HG02981 (cell line): ENCODE results near the gene TGFBR3.
"Not testable (repeated sequence)": the region's sequence is repeated elsewhere in the genome, so short reads cannot be mapped to it uniquely, and the experiment has no call there.

Experiments
- ATAC-seq: cut with Tn5 transposase; IDR thresholded peaks from one replicate; pipeline ENCODE4 v1.9.1; 2021; ENCODE audit warnings: mild to moderate bottlenecking, moderate library complexity; ENCODE audit not compliant: unreplicated experiment

Gene TGFBR3

DNA sequence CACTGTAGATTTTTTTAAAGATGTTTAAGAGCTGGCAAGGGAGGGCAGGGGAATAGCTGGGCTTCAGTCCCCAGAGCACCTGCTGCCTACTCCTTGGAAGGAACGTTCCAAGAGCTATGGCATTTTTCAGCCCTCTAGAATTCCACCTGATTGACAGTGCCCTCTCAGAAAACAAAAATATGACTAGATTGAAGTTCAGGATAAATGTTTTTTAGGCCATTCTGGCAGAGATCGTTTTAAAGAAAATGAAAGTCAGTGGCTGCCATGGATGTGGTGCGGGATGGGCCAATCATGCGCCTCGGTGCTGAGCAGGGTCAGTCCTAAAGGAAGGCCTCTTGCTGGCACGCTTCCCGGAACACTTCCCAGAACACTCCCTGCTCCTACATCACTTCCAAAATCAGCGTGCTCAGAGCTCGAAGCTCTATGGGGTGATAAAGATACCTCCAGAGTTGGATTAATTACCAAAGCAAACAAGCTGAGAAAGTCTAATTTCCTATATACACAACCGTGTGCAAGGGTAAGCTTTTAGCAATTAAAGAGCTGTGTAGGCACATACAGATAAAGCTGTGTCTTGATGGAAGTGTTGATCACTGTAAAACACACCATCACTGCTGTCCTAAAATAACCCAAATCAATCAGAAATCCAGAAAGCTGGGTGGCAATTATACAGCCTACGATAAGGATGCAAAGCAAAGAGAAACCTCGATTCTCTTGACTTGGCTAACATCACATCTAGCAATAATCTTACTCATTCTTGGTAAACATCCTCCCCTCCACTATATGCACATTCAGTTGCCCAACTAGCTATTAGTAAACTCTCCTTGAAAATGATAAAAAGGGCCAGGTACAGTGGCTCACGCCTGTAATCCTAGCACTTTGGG lies 34.6 kb downstream of the TGFBR3 start:
- ATAC-seq, result no peak

DNA sequence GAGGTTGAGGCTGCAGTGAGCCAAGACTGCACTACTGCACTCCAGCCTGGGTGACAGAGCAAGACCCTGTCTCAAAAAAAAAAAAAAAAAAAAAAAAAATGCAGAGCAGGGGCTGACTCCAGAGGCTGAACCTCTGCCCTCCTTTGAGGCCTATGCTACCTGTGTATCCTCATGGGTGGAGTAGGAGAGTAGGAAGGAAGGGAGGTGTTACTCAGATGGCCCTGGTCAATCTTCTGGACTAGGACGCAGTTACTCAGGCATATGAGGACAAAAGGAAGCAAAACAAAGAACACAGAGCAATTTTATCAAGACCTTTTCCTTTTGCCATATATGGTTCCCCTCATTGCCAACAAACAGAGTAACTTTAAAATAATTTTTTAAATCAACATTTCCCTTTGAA lies 35.2 kb downstream of the TGFBR3 start:
- no peak for ATAC-seq

DNA sequence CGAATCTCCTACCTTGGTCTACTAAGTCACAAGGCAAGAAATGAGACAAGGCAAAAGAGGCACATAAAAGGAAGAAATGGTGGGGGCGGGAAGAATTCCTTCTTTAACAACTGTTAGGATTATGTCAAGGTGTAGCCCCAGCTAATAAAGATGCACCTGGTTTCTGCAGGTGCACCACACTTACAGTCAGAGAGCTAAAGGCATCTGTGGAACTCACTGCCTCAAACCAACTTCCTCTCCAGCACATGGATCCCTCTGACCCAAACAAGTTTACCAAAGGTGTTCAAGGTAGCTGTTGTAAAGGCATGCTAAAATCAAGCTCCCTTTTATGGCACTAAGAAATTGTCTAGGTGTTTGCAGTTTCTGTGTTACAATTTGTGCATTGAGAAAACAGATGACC lies 38.1 kb downstream of the TGFBR3 start:
- ATAC-seq, result no peak

DNA sequence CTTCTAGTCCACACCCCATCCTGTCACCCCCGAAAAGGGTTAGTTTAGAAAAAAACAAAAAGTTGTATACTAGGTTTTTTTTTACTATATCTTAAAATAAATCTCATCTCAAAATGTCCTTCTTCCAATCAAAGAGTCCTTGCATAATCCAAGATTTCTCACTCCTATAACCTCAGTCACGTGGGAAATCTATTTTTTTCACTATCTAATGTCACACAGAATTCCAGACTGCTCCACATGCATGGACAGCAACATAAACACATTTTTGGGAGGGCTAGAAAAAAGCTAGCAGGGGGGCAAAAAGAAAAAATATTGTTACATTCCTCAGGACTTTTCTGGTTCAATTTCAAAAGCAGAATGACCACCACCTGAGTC lies 39.3 kb downstream of the TGFBR3 start:
- no peak for ATAC-seq

DNA sequence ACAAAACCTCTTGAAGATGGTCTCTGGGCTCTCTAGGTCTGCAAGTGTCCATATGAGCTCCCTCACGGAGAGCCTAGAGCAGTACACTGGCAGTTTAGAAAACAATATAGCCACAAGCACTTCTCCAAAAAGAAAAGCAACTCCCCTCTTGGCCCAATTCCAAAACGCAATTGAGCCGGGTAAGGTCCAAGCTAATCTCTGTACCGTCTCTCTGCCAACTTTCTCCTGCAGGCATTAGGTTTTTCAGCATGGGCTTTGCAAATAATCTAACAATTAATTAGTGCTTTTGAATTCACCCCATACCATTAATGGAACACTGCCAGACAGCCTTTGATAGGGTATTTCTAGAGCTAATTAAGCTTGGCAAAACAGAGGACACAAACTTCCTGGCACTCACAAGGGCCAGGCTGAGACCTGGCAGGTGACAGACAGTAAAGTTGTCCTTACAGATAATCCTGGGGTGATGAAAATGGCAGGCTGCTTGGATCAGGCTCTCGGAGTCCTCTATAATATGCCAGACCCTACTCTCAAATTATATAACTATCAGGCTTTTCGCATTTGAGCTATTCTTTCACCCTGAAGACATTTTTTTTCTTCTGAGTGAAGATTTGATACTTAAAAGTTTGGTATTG lies 39.8 kb downstream of the TGFBR3 start:
- ATAC-seq, result no peak

DNA sequence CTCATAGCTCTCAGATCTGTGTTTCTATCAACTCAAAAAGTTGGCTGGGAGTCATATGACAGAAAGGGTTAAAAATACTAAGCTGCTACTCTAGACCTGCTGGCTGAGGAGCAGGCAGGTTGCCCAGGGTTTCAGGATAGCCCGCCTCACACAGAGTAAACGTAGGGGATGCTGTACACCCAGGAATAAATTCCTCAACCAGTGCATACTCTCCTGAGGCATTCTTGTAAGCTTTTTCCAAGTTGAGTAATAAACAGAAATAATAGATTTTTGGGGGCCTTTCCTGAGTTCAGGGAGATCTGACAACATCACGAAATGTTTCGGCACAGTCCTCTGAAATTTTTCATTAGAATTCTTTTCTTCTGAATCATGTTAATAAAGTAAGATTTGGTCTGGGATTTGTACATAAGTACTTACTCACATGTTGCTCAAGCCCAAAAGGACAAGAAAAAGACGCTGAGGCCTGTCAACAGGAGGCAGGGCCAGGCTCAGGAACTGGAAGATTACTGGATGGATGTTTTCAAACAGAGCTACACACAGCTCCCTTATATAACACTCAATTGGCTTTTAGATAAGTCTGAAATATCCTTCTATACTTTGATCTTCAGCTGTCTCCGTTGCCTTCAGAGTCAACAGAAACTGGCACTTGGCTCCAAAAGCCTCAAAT lies 41.0 kb downstream of the TGFBR3 start:
- ATAC-seq, result no peak

DNA sequence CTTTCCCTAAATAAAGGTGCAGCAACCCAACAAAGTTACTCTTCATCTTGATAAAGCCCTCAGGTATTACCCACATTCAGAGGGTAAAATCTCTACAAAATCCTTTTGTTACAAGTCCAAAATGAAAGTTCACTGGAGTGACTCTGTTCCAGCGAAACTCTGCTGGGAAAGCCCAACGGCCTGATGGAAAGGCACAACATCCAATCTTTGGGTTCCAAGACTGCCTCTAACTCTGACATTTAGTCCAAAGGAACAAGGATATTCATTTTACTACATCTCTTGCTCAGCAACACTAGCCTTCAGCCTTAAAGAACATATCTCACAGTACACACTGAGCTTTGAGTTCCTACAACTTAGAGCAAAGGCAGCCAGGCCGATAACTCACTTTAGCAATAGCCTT lies 42.1 kb downstream of the TGFBR3 start:
- no peak for ATAC-seq

DNA sequence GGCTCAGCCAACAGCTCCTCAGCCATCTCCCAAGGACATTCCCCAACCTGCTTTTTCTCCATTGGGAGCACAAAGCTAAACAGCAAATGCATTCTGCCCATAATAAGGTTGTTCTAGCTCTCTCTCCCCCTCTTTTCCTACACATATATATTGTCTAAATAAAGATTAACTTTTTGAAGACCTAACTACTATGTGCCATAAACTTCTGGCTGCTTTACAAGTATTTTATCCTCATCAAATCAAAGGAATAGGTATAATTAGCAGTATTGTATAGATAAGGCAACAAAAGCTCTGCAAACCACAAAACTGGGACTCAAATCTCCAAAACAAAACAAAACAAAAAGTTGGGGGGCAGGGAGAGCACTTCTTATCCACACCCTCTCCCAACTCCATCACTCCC lies 43.4 kb downstream of the TGFBR3 start:
- ATAC-seq, result no peak

DNA sequence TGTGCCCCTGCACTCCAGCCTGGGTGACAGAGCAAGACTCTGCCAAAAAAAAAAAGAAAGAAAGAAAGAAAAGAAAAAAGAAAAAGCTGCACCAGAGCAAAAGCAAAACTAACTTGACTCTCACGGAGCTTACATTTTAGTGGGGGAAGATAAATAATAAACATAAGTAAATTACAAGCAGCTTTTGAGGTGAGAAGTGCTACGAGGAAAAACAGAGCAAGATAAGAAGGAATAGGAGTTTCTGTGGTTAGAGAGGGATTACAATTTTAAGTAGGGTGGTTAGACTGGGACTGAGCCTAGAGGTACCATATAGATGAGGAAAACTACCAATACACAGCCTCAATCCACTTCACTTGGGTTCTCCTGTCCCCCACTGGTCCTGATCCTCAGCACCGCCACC lies 43.9 kb downstream of the TGFBR3 start:
- no peak for ATAC-seq

DNA sequence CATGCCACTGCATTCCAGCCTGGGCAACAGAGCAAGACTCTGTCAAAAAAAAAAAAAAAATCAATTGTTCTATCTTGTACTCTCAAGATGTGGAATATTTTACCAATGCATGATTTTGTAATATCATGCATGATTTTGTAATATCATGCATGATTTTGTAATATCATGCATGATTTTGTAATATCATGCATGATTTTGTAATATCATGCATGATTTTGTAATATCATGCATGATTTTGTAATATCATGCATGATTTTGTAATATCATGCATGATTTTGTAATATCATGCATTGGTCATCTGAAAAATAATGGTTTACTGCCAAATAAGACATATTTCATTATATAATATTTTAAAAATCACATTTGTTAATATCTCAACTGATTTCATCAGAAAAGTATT lies 45.7 kb downstream of the TGFBR3 start:
- ATAC-seq, result not testable (repeated sequence)

DNA sequence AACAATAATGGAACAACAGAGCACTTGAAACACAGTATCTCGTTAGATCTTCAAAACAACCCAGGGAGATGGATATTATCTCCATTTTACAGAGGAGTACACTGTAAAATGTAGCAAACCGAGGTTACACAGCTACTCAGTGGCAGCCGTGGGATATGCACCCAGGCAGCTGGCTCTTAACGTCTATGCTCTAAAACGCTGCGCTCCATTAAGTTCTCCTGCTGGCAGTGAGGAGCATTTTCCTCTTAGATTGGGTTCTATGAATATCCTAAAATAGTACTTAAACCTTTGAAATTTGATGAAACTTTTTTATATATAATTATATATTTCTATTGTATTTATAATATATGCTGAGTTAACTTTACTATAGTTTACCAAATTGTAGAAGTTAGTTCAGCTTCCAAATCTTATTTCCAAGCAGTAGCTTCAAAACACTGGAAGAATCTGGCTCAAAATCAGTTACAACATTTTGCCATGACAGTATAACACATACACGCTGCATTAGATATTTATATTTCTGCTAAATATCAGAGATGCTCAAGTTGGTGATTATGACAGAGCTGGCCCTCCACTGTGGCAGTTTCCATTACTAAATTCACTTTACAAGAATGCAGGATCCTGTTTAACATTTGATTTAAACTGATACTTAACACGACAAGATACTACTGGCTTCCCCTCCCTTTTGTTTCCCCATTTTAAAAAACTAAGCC lies 49.5 kb downstream of the TGFBR3 start:
- ATAC-seq, result no peak

DNA sequence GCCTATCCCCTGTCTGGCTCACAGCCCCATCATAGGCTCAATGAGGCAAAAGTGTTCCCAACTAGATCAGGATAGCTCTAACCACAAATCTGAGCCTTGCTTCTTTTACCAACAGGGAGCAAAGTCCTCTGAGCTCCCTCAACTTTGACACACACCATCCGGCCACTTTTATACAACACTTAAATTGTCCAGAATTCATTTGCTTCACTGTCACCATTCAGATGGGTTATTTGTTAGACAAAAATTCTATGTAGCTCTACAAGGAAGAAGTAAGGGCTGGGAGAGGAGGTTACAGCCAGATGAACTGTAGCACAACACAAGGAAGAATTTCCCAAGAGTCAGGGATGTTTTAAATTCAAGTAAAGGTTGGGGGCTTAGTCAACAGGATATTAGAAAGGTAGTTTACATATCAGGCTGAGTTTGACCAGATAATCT lies 50.8 kb downstream of the TGFBR3 start:
- no peak for ATAC-seq

DNA sequence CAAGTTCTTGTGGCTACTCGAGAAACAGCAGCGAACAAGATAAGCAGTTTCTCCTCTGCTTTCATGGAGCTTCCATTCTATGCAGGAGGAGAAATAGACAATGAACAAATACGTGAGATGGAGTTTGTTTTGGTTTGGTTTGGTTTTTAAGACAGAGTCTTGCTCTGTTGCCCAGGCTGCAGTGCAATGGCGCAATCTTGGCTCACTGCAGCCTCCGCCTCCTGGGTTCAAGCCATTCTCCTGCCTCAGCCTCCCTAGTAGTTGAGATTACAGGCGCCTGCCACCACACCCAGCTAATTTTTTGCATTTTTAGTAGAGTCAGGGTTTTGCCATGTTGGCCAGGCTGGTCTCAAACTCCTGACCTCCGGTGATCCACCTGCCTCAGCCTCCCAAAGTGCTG lies 51.4 kb downstream of the TGFBR3 start:
- not testable (repeated sequence) for ATAC-seq

DNA sequence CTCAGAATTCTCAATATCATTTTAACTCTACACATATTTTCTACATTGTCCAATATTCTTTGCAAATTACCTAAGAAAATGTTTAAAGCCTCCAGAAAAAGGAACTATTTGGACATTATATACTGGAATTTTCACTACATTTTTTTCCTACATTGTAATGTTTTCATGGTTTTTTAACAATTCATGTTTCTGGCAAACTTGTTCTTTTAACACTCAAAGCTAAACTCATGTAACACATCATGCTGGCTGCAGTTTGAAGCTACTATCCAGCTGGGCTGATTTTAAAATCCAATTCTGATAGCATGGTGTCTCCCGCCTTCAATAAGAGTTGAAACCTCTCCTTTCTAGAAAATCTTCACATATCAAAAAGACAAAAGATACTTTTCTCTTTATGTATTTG lies 52.0 kb downstream of the TGFBR3 start:
- ATAC-seq, result no peak

DNA sequence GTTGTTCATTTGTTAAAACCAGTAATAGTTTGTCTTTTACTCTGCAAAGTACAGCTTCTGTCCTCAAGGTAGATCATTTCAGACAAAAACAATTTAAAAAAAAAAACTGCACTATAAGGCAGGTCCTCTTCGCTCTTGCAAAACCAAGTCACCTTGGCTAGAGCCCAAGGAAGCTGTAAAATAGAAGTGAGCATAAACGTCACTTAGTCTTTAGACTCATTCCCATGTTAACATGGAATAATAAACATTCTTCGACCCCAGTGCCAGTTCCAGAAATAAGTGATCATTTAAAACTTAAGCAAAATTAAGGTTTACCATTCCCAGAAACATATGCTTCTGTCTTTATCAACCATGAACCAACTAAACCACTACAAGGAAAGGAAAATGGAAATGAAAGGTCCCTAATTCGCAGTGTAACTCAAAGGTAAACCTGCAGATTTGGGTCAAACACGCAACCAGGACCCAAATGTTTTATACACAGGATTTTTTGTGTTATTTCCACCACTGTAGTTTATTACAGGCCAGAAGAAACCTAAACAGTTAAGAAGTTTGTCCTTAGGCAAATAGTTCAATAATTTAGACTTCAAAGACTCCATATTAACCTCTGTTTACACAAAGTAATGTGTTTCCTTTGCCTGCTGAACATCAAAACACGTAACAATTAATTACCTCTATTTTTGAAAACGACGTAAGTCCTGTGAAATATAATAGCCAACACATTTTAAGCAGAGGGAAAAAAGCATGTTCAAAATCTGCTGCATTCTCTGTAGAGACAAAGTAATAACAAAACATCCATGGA lies 54.6 kb downstream of the TGFBR3 start:
- ATAC-seq, result no peak

DNA sequence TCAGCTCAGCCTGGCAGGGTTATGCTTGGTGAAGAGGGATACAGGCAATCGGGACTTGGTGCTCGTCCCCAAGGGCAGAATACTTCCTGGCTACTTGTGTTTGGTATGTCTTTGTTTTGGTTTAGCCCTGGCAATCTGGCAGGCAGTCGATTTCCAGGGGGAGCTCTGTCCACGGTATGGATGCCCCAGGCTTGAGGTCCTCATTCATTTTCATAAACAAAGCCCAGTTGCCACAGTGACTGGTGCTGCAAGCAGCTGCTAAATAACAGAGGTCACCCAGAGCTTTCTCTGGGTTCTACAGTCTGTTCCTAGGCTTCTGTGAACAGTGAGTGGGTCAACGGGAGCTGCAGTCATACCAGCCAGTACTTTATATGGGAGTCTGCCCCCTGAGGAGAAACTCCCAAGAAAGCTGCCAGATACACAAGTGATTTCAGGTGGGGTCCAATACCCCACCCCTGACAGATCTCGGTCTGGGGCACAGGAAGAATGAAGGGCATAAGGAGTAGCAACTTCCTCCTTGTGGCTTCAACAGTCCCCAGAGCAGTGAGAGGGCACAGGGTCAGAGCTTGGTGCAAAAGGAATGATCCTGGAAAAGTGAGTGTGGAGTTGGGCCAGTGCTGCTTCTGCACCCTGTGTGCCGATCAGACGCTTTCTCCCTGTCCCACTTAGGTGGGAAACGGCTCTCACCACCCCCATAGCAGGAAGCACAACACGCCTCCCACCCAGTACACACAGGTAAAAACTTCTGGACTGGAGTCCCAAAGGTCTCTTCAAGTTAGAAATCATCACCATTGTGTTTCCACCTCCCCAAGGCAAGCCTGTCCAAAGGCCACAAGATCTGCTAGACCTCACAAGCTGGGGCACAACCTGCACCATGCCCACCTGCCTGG lies 55.5 kb downstream of the TGFBR3 start:
- ATAC-seq, result no peak

DNA sequence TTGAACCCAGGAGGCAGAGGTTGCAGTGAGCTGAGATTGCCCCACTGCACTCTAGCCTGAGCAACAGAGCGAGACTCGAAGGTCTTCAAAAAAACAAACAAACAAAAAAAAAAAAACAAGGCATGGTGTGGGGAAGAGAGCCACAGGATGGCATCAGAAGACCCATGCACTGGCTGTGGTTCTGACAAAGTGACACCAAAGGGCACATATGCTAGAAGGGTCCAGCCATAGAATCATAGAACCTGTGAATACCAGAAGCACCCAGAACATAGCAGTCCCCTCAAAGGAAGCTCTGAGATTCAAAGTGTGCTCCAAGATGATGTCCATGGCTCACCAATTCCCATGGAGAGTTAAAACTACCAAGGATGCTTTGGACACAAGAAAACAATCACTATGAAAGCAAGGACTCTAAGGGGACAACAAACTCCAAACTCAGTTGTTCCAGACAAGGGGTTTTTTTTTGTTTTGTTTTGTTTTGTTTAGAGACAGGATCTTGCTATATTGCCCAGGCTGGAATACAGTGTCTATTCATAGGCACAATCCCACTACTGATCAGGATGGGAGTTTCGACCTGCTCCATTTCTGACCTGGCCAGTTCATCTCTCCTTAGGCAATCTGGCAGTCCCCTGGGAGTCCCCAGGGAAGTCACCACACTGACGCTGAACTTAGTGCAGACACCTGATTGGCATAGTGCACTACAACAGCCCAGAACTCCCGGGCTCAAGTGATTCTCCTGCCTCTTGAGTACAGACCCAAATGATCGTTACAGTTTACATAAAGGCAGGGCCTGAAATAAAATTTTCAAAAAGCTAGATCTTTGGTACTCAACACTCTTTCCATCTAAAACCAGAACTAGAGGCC lies 56.4 kb downstream of the TGFBR3 start:
- ATAC-seq, result no peak

DNA sequence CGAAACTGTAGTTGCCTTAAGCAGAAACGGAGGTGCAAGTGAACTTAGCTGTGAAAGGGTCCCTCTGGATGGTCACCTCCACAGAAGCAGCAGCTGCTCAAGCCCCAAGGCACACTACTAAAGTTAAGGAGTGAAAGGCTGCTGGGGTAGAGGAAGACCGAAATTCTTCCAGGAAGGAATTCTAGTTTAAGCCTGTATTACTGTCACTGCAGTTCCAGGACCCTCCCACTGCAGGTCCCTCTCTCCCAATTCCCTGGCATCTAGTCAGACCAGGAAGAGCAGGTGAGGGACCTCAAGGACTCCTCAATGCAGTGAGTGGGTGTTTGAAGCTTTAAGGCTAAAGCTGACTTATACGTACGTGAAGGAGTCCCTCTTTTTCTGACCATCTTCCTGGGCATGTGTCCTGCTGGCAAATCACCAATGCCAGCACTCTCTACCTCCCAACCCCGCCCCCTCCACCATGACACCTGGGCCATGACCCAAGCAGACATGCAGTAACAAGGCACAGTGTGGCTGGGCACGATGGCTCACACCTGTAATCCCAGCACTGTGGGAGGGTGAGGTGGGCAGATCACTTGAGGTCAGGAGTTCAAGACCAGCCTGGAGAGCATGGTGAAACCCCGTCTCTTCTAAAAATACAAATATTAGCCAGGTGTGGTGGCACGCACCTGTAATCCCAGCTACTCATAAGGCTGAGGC lies 57.2 kb downstream of the TGFBR3 start:
- ATAC-seq, result no peak
